Measurements from ENCODE around the gene FIZ1. TPM values are rescaled to one million over a fixed set of nuclear protein-coding genes. Genes with fewer than 3 reads are reported as not detected.

Gene FIZ1
- total and polyA plus RNA-seq, 4 donors, result 1.1 to 4.3 (median 2.3) TPM

DNA sequence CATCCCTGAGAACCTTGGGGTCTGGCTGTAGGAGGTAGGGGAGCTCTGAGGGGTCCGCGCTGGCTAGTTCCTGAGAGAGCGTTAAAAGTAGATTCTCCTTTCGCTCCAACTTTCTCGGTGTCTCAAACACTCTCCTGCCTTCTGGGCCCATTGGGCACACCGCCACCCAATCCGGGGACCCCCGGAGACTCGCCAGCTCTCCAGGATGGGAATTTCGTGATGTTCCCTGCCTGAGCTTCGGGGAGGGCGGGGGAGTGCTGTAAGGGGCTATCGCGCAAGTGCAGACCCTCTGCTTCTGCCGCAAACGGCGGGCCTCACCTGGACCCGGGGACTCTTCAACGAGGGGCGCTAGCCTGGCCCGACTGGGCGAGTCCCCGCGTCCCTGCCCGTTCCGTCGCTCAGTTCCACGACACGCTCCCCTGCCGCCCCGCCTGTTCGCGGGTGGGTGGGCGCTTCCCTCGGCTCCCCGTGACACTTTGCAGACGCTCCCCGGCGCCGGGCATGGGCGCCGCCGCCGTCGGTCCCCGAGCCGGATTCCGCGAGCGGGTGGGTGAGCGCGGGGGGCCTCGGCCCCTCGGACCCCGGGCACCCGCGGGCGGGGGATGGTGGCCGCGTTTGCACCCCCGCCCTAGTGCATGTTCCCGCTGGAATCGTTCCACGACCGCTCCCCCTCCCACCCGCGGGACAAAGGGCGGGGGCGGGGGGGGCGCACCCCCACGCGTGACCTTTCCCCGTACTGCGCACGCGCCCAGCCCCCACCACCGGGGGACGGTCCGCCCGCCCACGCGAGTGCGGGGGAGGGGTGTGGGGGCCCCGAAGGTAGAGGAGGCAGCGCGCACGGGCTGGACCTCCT is 48.6 kb upstream of the FIZ1 start, which contains the start of gene CCDC106:
Gene CCDC106, plus strand, starts transcription at position 481 of the 853 bp plus-strand sequence. CDS start 835 bp downstream, outside the sequence.
- peak; percentile 70 for DNase-seq (ENCODE audit: low spot score)
- Histone ChIP-seq H3K27me3 (ENCODE audit: control insufficient read depth in 4 of 4, insufficient read depth in 4 of 4, low read length in 3 of 4) (no peaks in the 10 kb centered on the region), H3K9me3 (ENCODE audit: control insufficient read depth in 4 of 4, low read length in 3 of 4) (no peaks in the 10 kb centered on the region), H3K36me3 (ENCODE audit: control insufficient read depth in 4 of 4, insufficient read depth in 3 of 4, low read depth in 1 of 4, low read length in 3 of 4) (peaks cover 0 to 9% (median under 1%) of the 10 kb centered on the region in 4 donors), H3K9ac (ENCODE audit: low read depth in 1 of 2, low read length in 2 of 2) (peak within 1 kb of the TSS; percentile 71 to 87), H3K4me3 (ENCODE audit: low read depth in 1 of 3, low read length in 3 of 3) (peak within 1 kb of the TSS; percentile 66 to 89 (median 86)), H3K27ac (ENCODE audit: low read depth in 1 of 2, low read length in 2 of 2) (peak within 1 kb of the TSS; percentile 75 to 86), H3K4me1 (ENCODE audit: control insufficient read depth in 4 of 4, insufficient read depth in 4 of 4, low read length in 3 of 4) (peaks cover 15 to 44% (median 36%) of the 10 kb centered on the region in 4 donors)
- WGBS, result 2% methylated on average over 87 of the region's 87 CpGs
- TF ChIP-seq RAD21 (IDR thresholded peaks at IDR 0.05), result no peak
- peak; percentile 44 for TF ChIP-seq YY1 (IDR thresholded peaks at IDR 0.05)
- TF ChIP-seq EGR1 (IDR thresholded peaks at IDR 0.05; ENCODE audit: low read depth in 2 of 2), result peak in 1 of 2 donors; percentile 77

DNA sequence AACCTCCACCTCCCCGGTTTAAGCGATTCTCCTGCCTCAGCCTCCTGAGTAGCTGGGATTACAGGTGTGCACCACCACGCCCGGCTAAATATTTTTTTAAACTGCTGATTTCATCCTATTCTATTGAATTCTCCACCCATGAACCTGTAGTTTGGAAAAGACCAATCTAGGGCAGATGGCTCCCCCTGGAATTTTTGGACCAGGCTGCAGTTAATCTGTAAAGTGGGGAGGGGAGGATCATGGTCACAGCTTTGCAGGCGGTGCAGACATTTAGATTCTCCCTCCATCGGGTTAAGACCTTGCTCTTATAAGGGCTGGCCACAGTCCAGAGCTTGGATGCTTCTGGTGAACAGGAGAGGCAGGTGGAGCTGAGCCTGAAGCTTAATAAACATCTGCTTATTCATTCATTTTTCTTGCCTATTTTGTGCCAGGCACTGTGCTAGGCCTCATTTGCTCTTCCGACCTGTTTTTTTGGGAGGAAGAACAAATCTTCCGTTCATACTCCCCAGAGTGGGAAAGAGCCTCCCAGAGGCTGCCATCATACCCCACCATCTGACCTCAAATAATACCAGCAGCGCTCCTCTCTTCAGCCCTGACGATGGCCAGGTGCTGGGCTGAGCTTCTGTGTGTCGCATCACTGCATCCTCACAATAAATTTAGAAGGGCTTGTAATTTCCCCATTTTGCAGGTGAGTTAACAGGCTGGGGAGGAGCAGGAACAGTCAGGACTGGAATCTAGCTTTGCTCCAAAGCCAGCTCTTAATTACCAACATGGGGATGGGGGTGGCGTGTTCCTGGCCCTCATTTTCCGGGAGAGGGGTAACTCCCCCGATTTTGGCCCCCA is 47.8 kb upstream of the FIZ1 start:
- DNase-seq (ENCODE audit: low spot score), result no peak
- Histone ChIP-seq H3K27me3 (ENCODE audit: control insufficient read depth in 4 of 4, insufficient read depth in 4 of 4, low read length in 3 of 4) (no peaks in the 10 kb centered on the region), H3K36me3 (ENCODE audit: control insufficient read depth in 4 of 4, insufficient read depth in 3 of 4, low read depth in 1 of 4, low read length in 3 of 4) (peaks cover 0 to 9% (median under 1%) of the 10 kb centered on the region in 4 donors), H3K4me1 (ENCODE audit: control insufficient read depth in 4 of 4, insufficient read depth in 4 of 4, low read length in 3 of 4) (peaks cover 22 to 52% (median 44%) of the 10 kb centered on the region in 4 donors), H3K27ac (ENCODE audit: low read depth in 1 of 2, low read length in 2 of 2) (peak overlapping the region; percentile 75 to 86), H3K9ac (ENCODE audit: low read depth in 1 of 2, low read length in 2 of 2) (peak overlapping the region; percentile 71 to 87), H3K9me3 (ENCODE audit: control insufficient read depth in 4 of 4, low read length in 3 of 4) (no peaks in the 10 kb centered on the region), H3K4me3 (ENCODE audit: low read depth in 1 of 3, low read length in 3 of 3) (peak overlapping the region; percentile 66 to 89 (median 86))
- 49% methylated on average over 14 of the region's 14 CpGs for WGBS
- TF ChIP-seq JUND (IDR thresholded peaks at IDR 0.05) (no peak), YY1 (IDR thresholded peaks at IDR 0.05) (no peak)

DNA sequence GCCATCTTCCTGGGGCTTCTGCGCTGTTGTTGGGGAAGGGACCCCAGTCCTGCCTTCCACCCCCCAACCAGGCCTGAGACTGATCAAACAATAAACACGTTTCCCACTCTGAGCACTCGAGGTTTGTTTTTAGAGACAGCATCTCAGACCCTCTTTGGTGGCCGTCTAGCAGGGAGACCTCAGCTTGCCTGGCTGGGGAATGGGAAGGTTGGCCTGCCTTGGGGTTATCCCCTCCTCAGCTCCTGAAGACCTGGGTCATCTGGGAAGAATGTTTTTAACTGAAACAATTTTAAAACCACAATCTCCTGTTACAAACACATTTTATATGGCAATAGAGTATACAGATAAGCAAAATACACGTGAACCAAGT is 46.2 kb upstream of the FIZ1 start:
- Histone ChIP-seq H3K4me1 (ENCODE audit: control insufficient read depth in 4 of 4, insufficient read depth in 4 of 4, low read length in 3 of 4) (peaks cover 22 to 63% (median 53%) of the 10 kb centered on the region in 4 donors), H3K9me3 (ENCODE audit: control insufficient read depth in 4 of 4, low read length in 3 of 4) (no peaks in the 10 kb centered on the region), H3K9ac (ENCODE audit: low read depth in 1 of 2, low read length in 2 of 2) (no peak overlapping the region), H3K4me3 (ENCODE audit: low read depth in 1 of 3, low read length in 3 of 3) (no peak overlapping the region), H3K27me3 (ENCODE audit: control insufficient read depth in 4 of 4, insufficient read depth in 4 of 4, low read length in 3 of 4) (no peaks in the 10 kb centered on the region), H3K27ac (ENCODE audit: low read depth in 1 of 2, low read length in 2 of 2) (no peak overlapping the region), H3K36me3 (ENCODE audit: control insufficient read depth in 4 of 4, insufficient read depth in 3 of 4, low read depth in 1 of 4, low read length in 3 of 4) (peaks cover 0 to 9% (median under 1%) of the 10 kb centered on the region in 4 donors)
- DNase-seq (ENCODE audit: low spot score), result no peak
- 77% methylated on average over 5 of the region's 5 CpGs for WGBS
- no peak for TF ChIP-seq RAD21 (IDR thresholded peaks at IDR 0.05)
- TF ChIP-seq EGR1 (IDR thresholded peaks at IDR 0.05; ENCODE audit: low read depth in 2 of 2), result no peak
- no peak for TF ChIP-seq HNF4G (IDR thresholded peaks at IDR 0.05)
- TF ChIP-seq MAX (IDR thresholded peaks at IDR 0.05), result no peak
- TF ChIP-seq JUND (IDR thresholded peaks at IDR 0.05), result no peak
- no peak for TF ChIP-seq ZBTB33 (IDR thresholded peaks at IDR 0.05)
- TF ChIP-seq HNF4A (conservative IDR thresholded peaks at IDR 0.05), result no peak
- no peak for TF ChIP-seq FOXA2 (IDR thresholded peaks at IDR 0.05)
- TF ChIP-seq, protein P1, sequence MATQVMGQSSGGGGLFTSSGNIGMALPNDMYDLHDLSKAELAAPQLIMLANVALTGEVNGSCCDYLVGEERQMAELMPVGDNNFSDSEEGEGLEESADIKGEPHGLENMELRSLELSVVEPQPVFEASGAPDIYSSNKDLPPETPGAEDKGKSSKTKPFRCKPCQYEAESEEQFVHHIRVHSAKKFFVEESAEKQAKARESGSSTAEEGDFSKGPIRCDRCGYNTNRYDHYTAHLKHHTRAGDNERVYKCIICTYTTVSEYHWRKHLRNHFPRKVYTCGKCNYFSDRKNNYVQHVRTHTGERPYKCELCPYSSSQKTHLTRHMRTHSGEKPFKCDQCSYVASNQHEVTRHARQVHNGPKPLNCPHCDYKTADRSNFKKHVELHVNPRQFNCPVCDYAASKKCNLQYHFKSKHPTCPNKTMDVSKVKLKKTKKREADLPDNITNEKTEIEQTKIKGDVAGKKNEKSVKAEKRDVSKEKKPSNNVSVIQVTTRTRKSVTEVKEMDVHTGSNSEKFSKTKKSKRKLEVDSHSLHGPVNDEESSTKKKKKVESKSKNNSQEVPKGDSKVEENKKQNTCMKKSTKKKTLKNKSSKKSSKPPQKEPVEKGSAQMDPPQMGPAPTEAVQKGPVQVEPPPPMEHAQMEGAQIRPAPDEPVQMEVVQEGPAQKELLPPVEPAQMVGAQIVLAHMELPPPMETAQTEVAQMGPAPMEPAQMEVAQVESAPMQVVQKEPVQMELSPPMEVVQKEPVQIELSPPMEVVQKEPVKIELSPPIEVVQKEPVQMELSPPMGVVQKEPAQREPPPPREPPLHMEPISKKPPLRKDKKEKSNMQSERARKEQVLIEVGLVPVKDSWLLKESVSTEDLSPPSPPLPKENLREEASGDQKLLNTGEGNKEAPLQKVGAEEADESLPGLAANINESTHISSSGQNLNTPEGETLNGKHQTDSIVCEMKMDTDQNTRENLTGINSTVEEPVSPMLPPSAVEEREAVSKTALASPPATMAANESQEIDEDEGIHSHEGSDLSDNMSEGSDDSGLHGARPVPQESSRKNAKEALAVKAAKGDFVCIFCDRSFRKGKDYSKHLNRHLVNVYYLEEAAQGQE (IDR thresholded peaks at IDR 0.05), result no peak
- no peak for TF ChIP-seq TAF1 (conservative IDR thresholded peaks at IDR 0.05)
- TF ChIP-seq, protein P2, sequence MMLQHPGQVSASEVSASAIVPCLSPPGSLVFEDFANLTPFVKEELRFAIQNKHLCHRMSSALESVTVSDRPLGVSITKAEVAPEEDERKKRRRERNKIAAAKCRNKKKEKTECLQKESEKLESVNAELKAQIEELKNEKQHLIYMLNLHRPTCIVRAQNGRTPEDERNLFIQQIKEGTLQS (IDR thresholded peaks at IDR 0.05), result no peak
- TF ChIP-seq RXRA (IDR thresholded peaks at IDR 0.05), result no peak
- TF ChIP-seq FOXA1 (IDR thresholded peaks at IDR 0.05), result no peak
- TF ChIP-seq YY1 (IDR thresholded peaks at IDR 0.05), result no peak
- TF ChIP-seq GABPA (IDR thresholded peaks at IDR 0.05 in 1 of 2, conservative IDR thresholded peaks at IDR 0.05 in 1 of 2), result no peak
- TF ChIP-seq CTCF (IDR thresholded peaks at IDR 0.05; ENCODE audit: low read depth, low read length, missing input control), result no peak
- no peak for TF ChIP-seq SP1 (IDR thresholded peaks at IDR 0.05)

All from liver (tissue), 9 donors.